ENCODE data around the gene PPP6R2.

PPP6R2 gene

GRCh38 chr22:50319503-50319951, 23.6 kb upstream of the PPP6R2 start:
- TF ChIP-seq GATA3 (IDR thresholded peaks at IDR 0.05; ENCODE audit: low read depth, low read length): no peak
- no peak for TF ChIP-seq GATA2 (IDR thresholded peaks at IDR 0.05; ENCODE audit: low read depth, low read length)

GRCh38 chr22:50320116-50320515, 23.0 kb upstream of the PPP6R2 start:
- TF ChIP-seq GATA2 (IDR thresholded peaks at IDR 0.05; ENCODE audit: low read depth, low read length) (no peak), GATA3 (IDR thresholded peaks at IDR 0.05; ENCODE audit: low read depth, low read length) (no peak)

GRCh38 chr22:50320671-50321325, 22.3 kb upstream of the PPP6R2 start:
- TF ChIP-seq GATA2 (IDR thresholded peaks at IDR 0.05; ENCODE audit: low read depth, low read length): no peak
- no peak for TF ChIP-seq GATA3 (IDR thresholded peaks at IDR 0.05; ENCODE audit: low read depth, low read length)

- no peak for TF ChIP-seq GATA2 (IDR thresholded peaks at IDR 0.05; ENCODE audit: low read depth, low read length)
- TF ChIP-seq GATA3 (IDR thresholded peaks at IDR 0.05; ENCODE audit: low read depth, low read length): no peak
Observed at GRCh38 chr22:50323900-50324299, 19.2 kb upstream of the PPP6R2 start.

GRCh38 chr22:50325444-50326224, 17.5 kb upstream of the PPP6R2 start:
- TF ChIP-seq GATA2 (IDR thresholded peaks at IDR 0.05; ENCODE audit: low read depth, low read length) (no peak), GATA3 (IDR thresholded peaks at IDR 0.05; ENCODE audit: low read depth, low read length) (no peak)

GRCh38 chr22:50326225-50326955, 16.7 kb upstream of the PPP6R2 start:
- TF ChIP-seq GATA2 (IDR thresholded peaks at IDR 0.05; ENCODE audit: low read depth, low read length): no peak
- no peak for TF ChIP-seq GATA3 (IDR thresholded peaks at IDR 0.05; ENCODE audit: low read depth, low read length)

- TF ChIP-seq GATA2 (IDR thresholded peaks at IDR 0.05; ENCODE audit: low read depth, low read length): no peak
- no peak for TF ChIP-seq GATA3 (IDR thresholded peaks at IDR 0.05; ENCODE audit: low read depth, low read length)
Observed at GRCh38 chr22:50326956-50327710, 16.0 kb upstream of the PPP6R2 start, which contains the start of gene DENND6B. DENND6B (minus strand) TSS chr22:50327012; CDS start chr22:50326988, 24 bp downstream.

- TF ChIP-seq GATA3 (IDR thresholded peaks at IDR 0.05; ENCODE audit: low read depth, low read length): no peak
- no peak for TF ChIP-seq GATA2 (IDR thresholded peaks at IDR 0.05; ENCODE audit: low read depth, low read length)
Observed at GRCh38 chr22:50327711-50328019, 15.5 kb upstream of the PPP6R2 start.

GRCh38 chr22:50329236-50329635, 13.9 kb upstream of the PPP6R2 start:
- TF ChIP-seq GATA3 (IDR thresholded peaks at IDR 0.05; ENCODE audit: low read depth, low read length) (no peak), GATA2 (IDR thresholded peaks at IDR 0.05; ENCODE audit: low read depth, low read length) (no peak)

GRCh38 chr22:50337262-50338041, 5.7 kb upstream of the PPP6R2 start:
- no peak for TF ChIP-seq GATA3 (IDR thresholded peaks at IDR 0.05; ENCODE audit: low read depth, low read length)
- no peak for TF ChIP-seq GATA2 (IDR thresholded peaks at IDR 0.05; ENCODE audit: low read depth, low read length)

- TF ChIP-seq GATA3 (IDR thresholded peaks at IDR 0.05; ENCODE audit: low read depth, low read length): no peak
Observed at GRCh38 chr22:50338042-50338573, 5.0 kb upstream of the PPP6R2 start.

GRCh38 chr22:50338860-50339462, 4.2 kb upstream of the PPP6R2 start:
- TF ChIP-seq GATA2 (IDR thresholded peaks at IDR 0.05; ENCODE audit: low read depth, low read length): no peak
- no peak for TF ChIP-seq GATA3 (IDR thresholded peaks at IDR 0.05; ENCODE audit: low read depth, low read length)

Data from SH-SY5Y (cell line).